ENCODE measurements around the gene SGCA.

SGCA gene

GRCh38 chr17:50184064-50184463, 18.3 kb downstream of the SGCA start:
- DNase-seq: no peak

- DNase-seq: no peak
These were observed 19.0 kb downstream of the SGCA start for GRCh38 chr17:50184611-50185398.

GRCh38 chr17:50185631-50186471, 20.0 kb downstream of the SGCA start:
- DNase-seq: no peak

GRCh38 chr17:50186661-50187393, 21.0 kb downstream of the SGCA start:
- no peak for DNase-seq

GRCh38 chr17:50187394-50187725, 21.6 kb downstream of the SGCA start:
- DNase-seq: no peak

- no peak for DNase-seq
These were observed 22.1 kb downstream of the SGCA start for GRCh38 chr17:50187751-50188530.

- no peak for DNase-seq
These were observed 22.7 kb downstream of the SGCA start for GRCh38 chr17:50188531-50188920.

GRCh38 chr17:50188921-50189549, 23.2 kb downstream of the SGCA start:
- no peak for DNase-seq

- DNase-seq: no peak
These were observed 23.9 kb downstream of the SGCA start for GRCh38 chr17:50189550-50190292.

- no peak for DNase-seq
These were observed 24.4 kb downstream of the SGCA start for GRCh38 chr17:50190293-50190602.

- DNase-seq: no peak
These were observed 25.0 kb downstream of the SGCA start for GRCh38 chr17:50190603-50191358.

GRCh38 chr17:50191359-50192143, 25.7 kb downstream of the SGCA start:
- DNase-seq: no peak

- DNase-seq: no peak
These were observed 26.4 kb downstream of the SGCA start for GRCh38 chr17:50192144-50192617.

GRCh38 chr17:50192618-50193291, 26.9 kb downstream of the SGCA start:
- no peak for DNase-seq

- DNase-seq: no peak
These were observed 28.5 kb downstream of the SGCA start for GRCh38 chr17:50194140-50194933.

- DNase-seq: no peak
These were observed 29.4 kb downstream of the SGCA start for GRCh38 chr17:50194934-50195865.

- no peak for DNase-seq
These were observed 30.2 kb downstream of the SGCA start for GRCh38 chr17:50196036-50196435.
